ENCODE results near the gene AREG.

GRCh38 chr4:74438661-74439060 is 6.3 kb upstream of the AREG start:
- no peak for TF ChIP-seq CTCF (conservative IDR thresholded peaks at IDR 0.05; ENCODE audit: low read depth, low read length)
- no peak for TF ChIP-seq CEBPB (IDR thresholded peaks at IDR 0.05; ENCODE audit: low read depth, low read length)
- TF ChIP-seq RCOR1 (IDR thresholded peaks at IDR 0.05; ENCODE audit: insufficient replicate concordance, low read length): no peak
- no peak for TF ChIP-seq RFX5 (IDR thresholded peaks at IDR 0.05; ENCODE audit: low read depth, low read length)
- TF ChIP-seq POLR2A (IDR thresholded peaks at IDR 0.05; ENCODE audit: low read depth, low read length): no peak
- no peak for TF ChIP-seq RAD21 (IDR thresholded peaks at IDR 0.05; ENCODE audit: low read length)
- no peak for TF ChIP-seq SMC3 (IDR thresholded peaks at IDR 0.05; ENCODE audit: low read depth, low read length)
- TF ChIP-seq NFE2L2 (IDR thresholded peaks at IDR 0.05; ENCODE audit: low read depth, low read length): no peak
- TF ChIP-seq USF2 (IDR thresholded peaks at IDR 0.05; ENCODE audit: low read depth, low read length): no peak
- no peak for TF ChIP-seq BHLHE40 (IDR thresholded peaks at IDR 0.05; ENCODE audit: low read depth, low read length)
- no peak for TF ChIP-seq ELK1 (IDR thresholded peaks at IDR 0.05; ENCODE audit: borderline replicate concordance, low read depth, low read length)
- TF ChIP-seq CHD1 (IDR thresholded peaks at IDR 0.05; ENCODE audit: low read depth, low read length): no peak
- no peak for TF ChIP-seq FOS (IDR thresholded peaks at IDR 0.05; ENCODE audit: low read depth, low read length)

All from IMR-90 (cell line).